HepG2 (cell line): ENCODE data around the gene COPB2. TPM values are rescaled to one million over a fixed set of nuclear protein-coding genes. Genes with fewer than 3 reads are reported as not detected.
A peak's percentile ranks its signal among the peaks of the same experiment; 100 is the strongest.

Experiments used
- CENPX ChIP-seq: sonication (generic); formaldehyde crosslinking; IDR thresholded peaks from 2 replicates; pipeline ENCODE4 v1.9.0; 2021; ENCODE audit warnings: mild to moderate bottlenecking, missing genetic modification reagents, moderate library complexity
- FOXO1 ChIP-seq: sonication (generic); formaldehyde crosslinking; IDR thresholded peaks from 2 replicates; pipeline ENCODE4 v1.4.0; 2020; ENCODE audit warnings: missing genetic modification reagents
- NR2C2 ChIP-seq: sonication (generic); formaldehyde crosslinking; IDR thresholded peaks from 2 replicates; pipeline ENCODE4 v1.4.0; 2020; ENCODE audit warnings: missing genetic modification reagents, mild to moderate bottlenecking, moderate library complexity, borderline replicate concordance
- RBFOX2 ChIP-seq: fragments of 200-400 bp; formaldehyde crosslinking; IDR thresholded peaks from 2 replicates; pipeline ENCODE4 v1.6.1; 2017; ENCODE audit warnings: low read depth, mild to moderate bottlenecking, low read length
- SAP130 ChIP-seq: IDR thresholded peaks from 2 replicates; pipeline ENCODE4 v1.6.1; 2016; ENCODE audit warnings: low read depth
- ZKSCAN1 ChIP-seq: fragments of 150-350 bp; IDR thresholded peaks from 2 replicates; pipeline ENCODE4 v1.6.1; 2014; ENCODE audit warnings: low read length
- ZNF30 ChIP-seq: sonication (generic); formaldehyde crosslinking; IDR thresholded peaks from 2 replicates; pipeline ENCODE4 v1.5.0; 2020; ENCODE audit warnings: mild to moderate bottlenecking, missing genetic modification reagents
- ZNF629 ChIP-seq: sonication (generic); formaldehyde crosslinking; conservative IDR thresholded peaks from 2 replicates; pipeline ENCODE4 v1.5.0; 2020; ENCODE audit warnings: missing genetic modification reagents
- ZNF75D ChIP-seq: sonication (generic); formaldehyde crosslinking; IDR thresholded peaks from 2 replicates; pipeline ENCODE4 v1.8.1; 2023; ENCODE audit warnings: missing genetic modification reagents, mild to moderate bottlenecking, borderline replicate concordance
- ZNF781 ChIP-seq: sonication (generic); formaldehyde crosslinking; IDR thresholded peaks from 2 replicates; pipeline ENCODE4 v1.5.1; 2020; ENCODE audit warnings: borderline replicate concordance, mild to moderate bottlenecking, missing genetic modification reagents; ENCODE audit errors: not compliant biosample characterization
- polyA plus RNA-seq, 8 experiments: library from polyadenylated mRNA; depleted of rRNA in 3 of 8; stranded (reverse) in 7 of 8; unstranded in 1 of 8; fragments of >200 nt; fragmentation: Illumina TruSeq in 4 of 8; extraction: Trizol in 4 of 8; gene quantifications; 2 replicates each; pipeline versions ENCODE4 v1.2.1 to v1.2.3, GENCODE V29; 2011 to 2016; ENCODE audit warnings: low read depth in 4 of 8, missing spikeins in 1 of 8, mixed read lengths in 1 of 8; ENCODE audit not compliant: insufficient read depth in 1 of 8
- total RNA-seq, 5 experiments: library from RNA; depleted of rRNA; stranded (reverse); fragments of >200 nt; fragmentation: Illumina TruSeq; extraction: Trizol; gene quantifications; 2 replicates each; pipeline ENCODE4 v1.2.3, GENCODE V29; 2016; ENCODE audit warnings: low read depth in 1 of 5
- TF ChIP-seq, protein P1 (sequence below): sonication (generic); formaldehyde crosslinking; IDR thresholded peaks from 2 replicates; pipeline ENCODE4 v1.5.1; 2020; ENCODE audit warnings: mild to moderate bottlenecking, moderate library complexity, missing genetic modification reagents
- TF ChIP-seq, protein P2 (sequence below): sonication (generic); formaldehyde crosslinking; IDR thresholded peaks from 2 replicates; pipeline ENCODE4 v1.4.0; 2020; ENCODE audit warnings: missing genetic modification reagents
- TF ChIP-seq, protein P3 (sequence below): sonication (generic); formaldehyde crosslinking; IDR thresholded peaks from 2 replicates; pipeline ENCODE4 v1.9.0; 2021; ENCODE audit warnings: mild to moderate bottlenecking, missing genetic modification reagents

COPB2 gene
- total and polyA plus RNA-seq, 2 of the 13 experiments (the other 11 are each of a cell fraction or from before 2014, with no cell fraction given) = 83.3 to 217 TPM

DNA sequence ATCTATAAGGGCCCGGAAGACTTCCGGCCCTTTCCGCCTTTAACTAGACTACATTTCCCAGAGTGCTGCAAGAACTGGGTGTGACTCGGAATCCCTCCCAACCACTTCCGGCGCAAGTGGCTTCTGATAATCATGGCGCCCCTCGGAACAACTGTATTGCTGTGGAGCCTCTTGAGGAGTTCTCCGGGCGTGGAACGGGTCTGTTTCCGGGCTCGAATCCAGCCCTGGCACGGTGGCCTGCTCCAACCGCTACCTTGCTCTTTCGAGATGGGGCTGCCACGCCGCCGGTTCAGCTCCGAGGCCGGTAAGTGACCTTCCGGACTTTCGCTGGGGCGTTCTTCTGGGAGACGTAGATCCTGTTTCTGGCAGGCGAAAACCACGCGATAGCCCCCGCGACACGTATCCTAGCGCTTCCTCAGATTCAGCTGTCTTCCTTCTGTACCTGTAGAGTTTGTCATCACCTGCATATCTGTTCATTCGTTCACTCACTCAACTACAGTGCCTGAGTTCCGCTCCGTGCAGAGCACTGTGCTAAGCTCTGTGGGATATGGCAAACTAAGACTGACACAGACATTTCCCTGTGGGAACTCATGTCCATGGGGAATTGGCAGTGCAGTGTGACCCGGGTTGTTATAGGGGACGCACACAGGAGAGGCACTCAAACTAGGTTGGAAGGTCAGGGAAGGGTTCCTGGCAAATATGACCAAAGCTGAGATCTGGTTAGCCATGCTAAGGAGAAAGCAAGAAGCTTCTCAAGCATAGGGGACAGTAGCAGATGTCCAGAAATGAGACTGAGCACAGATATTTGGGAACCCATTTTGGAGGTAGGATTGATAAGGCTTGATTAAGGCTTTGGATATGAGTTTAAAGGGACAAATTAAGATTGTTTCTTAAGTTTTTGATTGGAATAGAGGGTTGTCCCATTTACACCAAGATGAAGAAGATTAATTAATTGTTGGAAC lies 45.3 kb downstream of the COPB2 start, which contains the start of gene MRPS22 (continued):
- TF ChIP-seq, protein P1, sequence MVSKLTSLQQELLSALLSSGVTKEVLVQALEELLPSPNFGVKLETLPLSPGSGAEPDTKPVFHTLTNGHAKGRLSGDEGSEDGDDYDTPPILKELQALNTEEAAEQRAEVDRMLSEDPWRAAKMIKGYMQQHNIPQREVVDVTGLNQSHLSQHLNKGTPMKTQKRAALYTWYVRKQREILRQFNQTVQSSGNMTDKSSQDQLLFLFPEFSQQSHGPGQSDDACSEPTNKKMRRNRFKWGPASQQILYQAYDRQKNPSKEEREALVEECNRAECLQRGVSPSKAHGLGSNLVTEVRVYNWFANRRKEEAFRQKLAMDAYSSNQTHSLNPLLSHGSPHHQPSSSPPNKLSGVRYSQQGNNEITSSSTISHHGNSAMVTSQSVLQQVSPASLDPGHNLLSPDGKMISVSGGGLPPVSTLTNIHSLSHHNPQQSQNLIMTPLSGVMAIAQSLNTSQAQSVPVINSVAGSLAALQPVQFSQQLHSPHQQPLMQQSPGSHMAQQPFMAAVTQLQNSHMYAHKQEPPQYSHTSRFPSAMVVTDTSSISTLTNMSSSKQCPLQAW = peak; percentile 67
- TF ChIP-seq, protein P2, sequence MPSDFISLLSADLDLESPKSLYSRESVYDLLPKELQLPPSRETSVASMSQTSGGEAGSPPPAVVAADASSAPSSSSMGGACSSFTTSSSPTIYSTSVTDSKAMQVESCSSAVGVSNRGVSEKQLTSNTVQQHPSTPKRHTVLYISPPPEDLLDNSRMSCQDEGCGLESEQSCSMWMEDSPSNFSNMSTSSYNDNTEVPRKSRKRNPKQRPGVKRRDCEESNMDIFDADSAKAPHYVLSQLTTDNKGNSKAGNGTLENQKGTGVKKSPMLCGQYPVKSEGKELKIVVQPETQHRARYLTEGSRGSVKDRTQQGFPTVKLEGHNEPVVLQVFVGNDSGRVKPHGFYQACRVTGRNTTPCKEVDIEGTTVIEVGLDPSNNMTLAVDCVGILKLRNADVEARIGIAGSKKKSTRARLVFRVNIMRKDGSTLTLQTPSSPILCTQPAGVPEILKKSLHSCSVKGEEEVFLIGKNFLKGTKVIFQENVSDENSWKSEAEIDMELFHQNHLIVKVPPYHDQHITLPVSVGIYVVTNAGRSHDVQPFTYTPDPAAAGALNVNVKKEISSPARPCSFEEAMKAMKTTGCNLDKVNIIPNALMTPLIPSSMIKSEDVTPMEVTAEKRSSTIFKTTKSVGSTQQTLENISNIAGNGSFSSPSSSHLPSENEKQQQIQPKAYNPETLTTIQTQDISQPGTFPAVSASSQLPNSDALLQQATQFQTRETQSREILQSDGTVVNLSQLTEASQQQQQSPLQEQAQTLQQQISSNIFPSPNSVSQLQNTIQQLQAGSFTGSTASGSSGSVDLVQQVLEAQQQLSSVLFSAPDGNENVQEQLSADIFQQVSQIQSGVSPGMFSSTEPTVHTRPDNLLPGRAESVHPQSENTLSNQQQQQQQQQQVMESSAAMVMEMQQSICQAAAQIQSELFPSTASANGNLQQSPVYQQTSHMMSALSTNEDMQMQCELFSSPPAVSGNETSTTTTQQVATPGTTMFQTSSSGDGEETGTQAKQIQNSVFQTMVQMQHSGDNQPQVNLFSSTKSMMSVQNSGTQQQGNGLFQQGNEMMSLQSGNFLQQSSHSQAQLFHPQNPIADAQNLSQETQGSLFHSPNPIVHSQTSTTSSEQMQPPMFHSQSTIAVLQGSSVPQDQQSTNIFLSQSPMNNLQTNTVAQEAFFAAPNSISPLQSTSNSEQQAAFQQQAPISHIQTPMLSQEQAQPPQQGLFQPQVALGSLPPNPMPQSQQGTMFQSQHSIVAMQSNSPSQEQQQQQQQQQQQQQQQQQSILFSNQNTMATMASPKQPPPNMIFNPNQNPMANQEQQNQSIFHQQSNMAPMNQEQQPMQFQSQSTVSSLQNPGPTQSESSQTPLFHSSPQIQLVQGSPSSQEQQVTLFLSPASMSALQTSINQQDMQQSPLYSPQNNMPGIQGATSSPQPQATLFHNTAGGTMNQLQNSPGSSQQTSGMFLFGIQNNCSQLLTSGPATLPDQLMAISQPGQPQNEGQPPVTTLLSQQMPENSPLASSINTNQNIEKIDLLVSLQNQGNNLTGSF = no peak
- TF ChIP-seq FOXO1 (CRISPR knock-in tag) (no peak; the same call in 1 of the 2 replicates), ZNF781 (CRISPR knock-in tag) (no peak), RBFOX2 (peak; percentile 65), ZKSCAN1 (no peak), SAP130 (CRISPR knock-in tag) (peak; percentile 82), CENPX (CRISPR knock-in tag) (no peak), ZNF629 (CRISPR knock-in tag) (peak; percentile 45; the same call in 1 of the 2 replicates), NR2C2 (CRISPR knock-in tag) (peak; percentile 99), ZNF30 (CRISPR knock-in tag) (no peak), ZNF75D (CRISPR knock-in tag) (no peak)
- TF ChIP-seq, protein P3, sequence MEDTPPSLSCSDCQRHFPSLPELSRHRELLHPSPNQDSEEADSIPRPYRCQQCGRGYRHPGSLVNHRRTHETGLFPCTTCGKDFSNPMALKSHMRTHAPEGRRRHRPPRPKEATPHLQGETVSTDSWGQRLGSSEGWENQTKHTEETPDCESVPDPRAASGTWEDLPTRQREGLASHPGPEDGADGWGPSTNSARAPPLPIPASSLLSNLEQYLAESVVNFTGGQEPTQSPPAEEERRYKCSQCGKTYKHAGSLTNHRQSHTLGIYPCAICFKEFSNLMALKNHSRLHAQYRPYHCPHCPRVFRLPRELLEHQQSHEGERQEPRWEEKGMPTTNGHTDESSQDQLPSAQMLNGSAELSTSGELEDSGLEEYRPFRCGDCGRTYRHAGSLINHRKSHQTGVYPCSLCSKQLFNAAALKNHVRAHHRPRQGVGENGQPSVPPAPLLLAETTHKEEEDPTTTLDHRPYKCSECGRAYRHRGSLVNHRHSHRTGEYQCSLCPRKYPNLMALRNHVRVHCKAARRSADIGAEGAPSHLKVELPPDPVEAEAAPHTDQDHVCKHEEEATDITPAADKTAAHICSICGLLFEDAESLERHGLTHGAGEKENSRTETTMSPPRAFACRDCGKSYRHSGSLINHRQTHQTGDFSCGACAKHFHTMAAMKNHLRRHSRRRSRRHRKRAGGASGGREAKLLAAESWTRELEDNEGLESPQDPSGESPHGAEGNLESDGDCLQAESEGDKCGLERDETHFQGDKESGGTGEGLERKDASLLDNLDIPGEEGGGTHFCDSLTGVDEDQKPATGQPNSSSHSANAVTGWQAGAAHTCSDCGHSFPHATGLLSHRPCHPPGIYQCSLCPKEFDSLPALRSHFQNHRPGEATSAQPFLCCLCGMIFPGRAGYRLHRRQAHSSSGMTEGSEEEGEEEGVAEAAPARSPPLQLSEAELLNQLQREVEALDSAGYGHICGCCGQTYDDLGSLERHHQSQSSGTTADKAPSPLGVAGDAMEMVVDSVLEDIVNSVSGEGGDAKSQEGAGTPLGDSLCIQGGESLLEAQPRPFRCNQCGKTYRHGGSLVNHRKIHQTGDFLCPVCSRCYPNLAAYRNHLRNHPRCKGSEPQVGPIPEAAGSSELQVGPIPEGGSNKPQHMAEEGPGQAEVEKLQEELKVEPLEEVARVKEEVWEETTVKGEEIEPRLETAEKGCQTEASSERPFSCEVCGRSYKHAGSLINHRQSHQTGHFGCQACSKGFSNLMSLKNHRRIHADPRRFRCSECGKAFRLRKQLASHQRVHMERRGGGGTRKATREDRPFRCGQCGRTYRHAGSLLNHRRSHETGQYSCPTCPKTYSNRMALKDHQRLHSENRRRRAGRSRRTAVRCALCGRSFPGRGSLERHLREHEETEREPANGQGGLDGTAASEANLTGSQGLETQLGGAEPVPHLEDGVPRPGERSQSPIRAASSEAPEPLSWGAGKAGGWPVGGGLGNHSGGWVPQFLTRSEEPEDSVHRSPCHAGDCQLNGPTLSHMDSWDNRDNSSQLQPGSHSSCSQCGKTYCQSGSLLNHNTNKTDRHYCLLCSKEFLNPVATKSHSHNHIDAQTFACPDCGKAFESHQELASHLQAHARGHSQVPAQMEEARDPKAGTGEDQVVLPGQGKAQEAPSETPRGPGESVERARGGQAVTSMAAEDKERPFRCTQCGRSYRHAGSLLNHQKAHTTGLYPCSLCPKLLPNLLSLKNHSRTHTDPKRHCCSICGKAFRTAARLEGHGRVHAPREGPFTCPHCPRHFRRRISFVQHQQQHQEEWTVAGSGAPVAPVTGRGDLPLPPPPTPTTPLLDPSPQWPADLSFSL (CRISPR knock-in tag) = no peak
